ENCODE measurements around the gene RIN3. TPM values are rescaled to one million over a fixed set of nuclear protein-coding genes. Genes with fewer than 3 reads are reported as not detected.

Gene RIN3
- total RNA-seq, 4 donors from 2014 or later = 6.2 to 29.8 (median 12.2) TPM

GRCh38 chr14:92673601-92674150 lies 160.1 kb downstream of the RIN3 start:
- Histone ChIP-seq H3K4me1 (no peaks in the 10 kb centered on the region), H3K27me3 (no peaks in the 10 kb centered on the region), H3K36me3 (no peaks in the 10 kb centered on the region), H3K4me3 (no peak overlapping the region), H3K27ac (no peak overlapping the region), H3K9me3 (no peaks in the 10 kb centered on the region)
- TF ChIP-seq CTCF (IDR thresholded peaks at IDR 0.05) = no peak
- no peak for TF ChIP-seq POLR2A (IDR thresholded peaks at IDR 0.05)
- intact Hi-C loops (cut with DNase I; ENCODE audit: low total_unique reads) = no loop called here
- no peak for DNase-seq

GRCh38 chr14:92675421-92675820 lies 161.8 kb downstream of the RIN3 start:
- H3K4me3 ChIP-seq = no peak overlapping the region
- H3K27ac ChIP-seq = no peak overlapping the region
- TF ChIP-seq CTCF (IDR thresholded peaks at IDR 0.05) (no peak), POLR2A (IDR thresholded peaks at IDR 0.05) (no peak)
- H3K9me3 ChIP-seq = no peaks in the 10 kb centered on the region
- H3K27me3 ChIP-seq = no peaks in the 10 kb centered on the region
- no peaks in the 10 kb centered on the region for H3K36me3 ChIP-seq
- no peaks in the 10 kb centered on the region for H3K4me1 ChIP-seq
- peak in 1 of 2 donors; percentile 4 for DNase-seq
- intact Hi-C loops (cut with DNase I; ENCODE audit: low total_unique reads) = no loop called here

GRCh38 chr14:92675976-92676375 lies 162.4 kb downstream of the RIN3 start:
- TF ChIP-seq POLR2A (IDR thresholded peaks at IDR 0.05) (no peak), CTCF (IDR thresholded peaks at IDR 0.05) (no peak)
- Histone ChIP-seq H3K4me3 (no peak overlapping the region), H3K36me3 (no peaks in the 10 kb centered on the region), H3K27me3 (no peaks in the 10 kb centered on the region), H3K9me3 (no peaks in the 10 kb centered on the region), H3K4me1 (no peaks in the 10 kb centered on the region), H3K27ac (no peak overlapping the region)
- intact Hi-C loops (cut with DNase I; ENCODE audit: low total_unique reads) = no loop called here
- peak in 1 of 2 donors; percentile 10 for DNase-seq

GRCh38 chr14:92676403-92677086 lies 163.0 kb downstream of the RIN3 start:
- Histone ChIP-seq H3K36me3 (no peaks in the 10 kb centered on the region), H3K4me1 (no peaks in the 10 kb centered on the region), H3K27me3 (no peaks in the 10 kb centered on the region), H3K27ac (no peak overlapping the region), H3K9me3 (no peaks in the 10 kb centered on the region), H3K4me3 (no peak overlapping the region)
- peak in 1 of 2 donors; percentile 9 for DNase-seq
- intact Hi-C loops (cut with DNase I; ENCODE audit: low total_unique reads) = no loop called here
- TF ChIP-seq CTCF (IDR thresholded peaks at IDR 0.05) = no peak
- TF ChIP-seq POLR2A (IDR thresholded peaks at IDR 0.05) = no peak

- Histone ChIP-seq H3K36me3 (no peaks in the 10 kb centered on the region), H3K4me1 (no peaks in the 10 kb centered on the region), H3K9me3 (no peaks in the 10 kb centered on the region), H3K27ac (no peak overlapping the region), H3K27me3 (no peaks in the 10 kb centered on the region), H3K4me3 (no peak overlapping the region)
- TF ChIP-seq CTCF (IDR thresholded peaks at IDR 0.05) = no peak
- TF ChIP-seq POLR2A (IDR thresholded peaks at IDR 0.05) = no peak
- intact Hi-C loops (cut with DNase I; ENCODE audit: low total_unique reads) = no loop called here
- DNase-seq = no peak
Measured at GRCh38 chr14:92677087-92677668, 163.6 kb downstream of the RIN3 start.
